ENCODE measurements around the gene PDE1C. TPM values are rescaled to one million over a fixed set of nuclear protein-coding genes. Genes with fewer than 3 reads are reported as not detected.

Gene PDE1C
- total RNA-seq, 1 experiment from 2014 or later = 14.1 TPM

- H3K36me3 ChIP-seq (ENCODE audit: low read depth, low read length) = no peaks in the 10 kb centered on the region
- H3K4me3 ChIP-seq (ENCODE audit: low read length) = no peak overlapping the region
- intact Hi-C loops (cut with micrococcal nuclease) = no loop called here
- no peaks in the 10 kb centered on the region for H3K79me2 ChIP-seq (ENCODE audit: low read length)
- BruUV-seq (replicated peaks) = no TSS peak
- H3K27me3 ChIP-seq (ENCODE audit: low read length) = no peaks in the 10 kb centered on the region
- H3K9me2 ChIP-seq (replicated peaks; ENCODE audit: low read length) = no peaks in the 10 kb centered on the region
- no peak for ATAC-seq
- POLR2A ChIA-PET (ENCODE audit: unreplicated experiment) = no interaction called here
- DNase-seq = no peak
- no peak overlapping the region for H2AFZ ChIP-seq (ENCODE audit: low read length)
- H3F3A ChIP-seq (ENCODE audit: low read length, unreplicated experiment) = no peaks in the 10 kb centered on the region
- H3K4me2 ChIP-seq (ENCODE audit: low read length) = no peak overlapping the region
- H3K27ac ChIP-seq (ENCODE audit: low read length) = no peak overlapping the region
- H3K4me1 ChIP-seq (ENCODE audit: insufficient read depth, low read length) = no peaks in the 10 kb centered on the region
- CTCF ChIA-PET = no interaction called here
- H3K9ac ChIP-seq (ENCODE audit: low read length) = no peak overlapping the region
- no peak for TF ChIP-seq EZH2 (IDR thresholded peaks at IDR 0.05; ENCODE audit: low read length, unreplicated experiment)
- TF ChIP-seq CTCF (conservative IDR thresholded peaks at IDR 0.05; ENCODE audit: low read depth, low read length) = no peak
- TF ChIP-seq EZH2phosphoT487 (IDR thresholded peaks at IDR 0.05; ENCODE audit: borderline replicate concordance, low read length) = no peak
- H3K9me3 ChIP-seq (ENCODE audit: low read length) = no peaks in the 10 kb centered on the region
- no peaks in the 10 kb centered on the region for H4K20me1 ChIP-seq (ENCODE audit: low read length)
Measured at GRCh38 chr7:31853380-31853779, 216.8 kb downstream of the PDE1C start.

- CTCF ChIA-PET = no interaction called here
- Histone ChIP-seq H2AFZ (ENCODE audit: low read length) (no peak overlapping the region), H3K9me3 (ENCODE audit: low read length) (no peaks in the 10 kb centered on the region), H3K9me2 (replicated peaks; ENCODE audit: low read length) (no peaks in the 10 kb centered on the region), H3K36me3 (ENCODE audit: low read depth, low read length) (no peaks in the 10 kb centered on the region), H4K20me1 (ENCODE audit: low read length) (no peaks in the 10 kb centered on the region), H3K4me1 (ENCODE audit: insufficient read depth, low read length) (no peaks in the 10 kb centered on the region), H3K4me3 (ENCODE audit: low read length) (no peak overlapping the region), H3K79me2 (ENCODE audit: low read length) (no peaks in the 10 kb centered on the region), H3K27ac (ENCODE audit: low read length) (no peak overlapping the region), H3K4me2 (ENCODE audit: low read length) (no peak overlapping the region), H3K9ac (ENCODE audit: low read length) (no peak overlapping the region), H3K27me3 (ENCODE audit: low read length) (no peaks in the 10 kb centered on the region), H3F3A (ENCODE audit: low read length, unreplicated experiment) (no peaks in the 10 kb centered on the region)
- TF ChIP-seq CTCF (conservative IDR thresholded peaks at IDR 0.05; ENCODE audit: low read depth, low read length) = no peak
- TF ChIP-seq EZH2 (IDR thresholded peaks at IDR 0.05; ENCODE audit: low read length, unreplicated experiment) = no peak
- TF ChIP-seq EZH2phosphoT487 (IDR thresholded peaks at IDR 0.05; ENCODE audit: borderline replicate concordance, low read length) = no peak
- ATAC-seq (no peak), DNase-seq (no peak)
- intact Hi-C loops (cut with micrococcal nuclease) = no loop called here
- no TSS peak for BruUV-seq (replicated peaks)
- POLR2A ChIA-PET (ENCODE audit: unreplicated experiment) = no interaction called here
Measured at GRCh38 chr7:31852462-31852861, 217.7 kb downstream of the PDE1C start.

- Histone ChIP-seq H3K4me3 (ENCODE audit: low read length) (no peak overlapping the region), H2AFZ (ENCODE audit: low read length) (no peak overlapping the region), H3K4me1 (ENCODE audit: insufficient read depth, low read length) (peaks cover 10% of the 10 kb centered on the region; the same call in 1 of the 2 replicates), H4K20me1 (ENCODE audit: low read length) (no peaks in the 10 kb centered on the region), H3K9ac (ENCODE audit: low read length) (no peak overlapping the region), H3K36me3 (ENCODE audit: low read depth, low read length) (no peaks in the 10 kb centered on the region), H3K9me3 (ENCODE audit: low read length) (no peaks in the 10 kb centered on the region), H3K9me2 (replicated peaks; ENCODE audit: low read length) (no peaks in the 10 kb centered on the region), H3K79me2 (ENCODE audit: low read length) (no peaks in the 10 kb centered on the region), H3K27me3 (ENCODE audit: low read length) (no peaks in the 10 kb centered on the region), H3K4me2 (ENCODE audit: low read length) (no peak overlapping the region), H3K27ac (ENCODE audit: low read length) (no peak overlapping the region), H3F3A (ENCODE audit: low read length, unreplicated experiment) (no peaks in the 10 kb centered on the region)
- TF ChIP-seq EZH2phosphoT487 (IDR thresholded peaks at IDR 0.05; ENCODE audit: borderline replicate concordance, low read length) (no peak), CTCF (conservative IDR thresholded peaks at IDR 0.05; ENCODE audit: low read depth, low read length) (no peak)
- no TSS peak for BruUV-seq (replicated peaks)
- POLR2A ChIA-PET (ENCODE audit: unreplicated experiment) = no interaction called here
- DNase-seq (no peak), ATAC-seq (no peak)
- CTCF ChIA-PET = no interaction called here
- intact Hi-C loops (cut with micrococcal nuclease) = no loop called here
Measured at GRCh38 chr7:31851119-31851518, 219.1 kb downstream of the PDE1C start.
